HFF-Myc (cell line): ENCODE results near the gene INPP5E.
A peak's percentile ranks its signal among the peaks of the same experiment; 100 is the strongest.
"Not testable (repeated sequence)": the region's sequence is repeated elsewhere in the genome, so short reads cannot be mapped to it uniquely, and the experiment has no call there.

Source experiments
- DNase-seq: peaks from one replicate; pipeline ENCODE4 v3.0.0-alpha.2; 2011; ENCODE audit warnings: low read depth; ENCODE audit errors: extremely low read depth
- H3K4me3 ChIP-seq: replicated peaks from 2 replicates; pipeline ENCODE4 v1.5.1; 2011; ENCODE audit warnings: low read depth, mild to moderate bottlenecking, control low read depth, low read length
- TF ChIP-seq, protein P1 (sequence below): IDR thresholded peaks from 2 replicates; pipeline ENCODE4 v1.5.1; 2012; ENCODE audit warnings: mild to moderate bottlenecking, low read depth, low read length, control low read depth; ENCODE audit errors: missing control alignments

Gene INPP5E

DNA sequence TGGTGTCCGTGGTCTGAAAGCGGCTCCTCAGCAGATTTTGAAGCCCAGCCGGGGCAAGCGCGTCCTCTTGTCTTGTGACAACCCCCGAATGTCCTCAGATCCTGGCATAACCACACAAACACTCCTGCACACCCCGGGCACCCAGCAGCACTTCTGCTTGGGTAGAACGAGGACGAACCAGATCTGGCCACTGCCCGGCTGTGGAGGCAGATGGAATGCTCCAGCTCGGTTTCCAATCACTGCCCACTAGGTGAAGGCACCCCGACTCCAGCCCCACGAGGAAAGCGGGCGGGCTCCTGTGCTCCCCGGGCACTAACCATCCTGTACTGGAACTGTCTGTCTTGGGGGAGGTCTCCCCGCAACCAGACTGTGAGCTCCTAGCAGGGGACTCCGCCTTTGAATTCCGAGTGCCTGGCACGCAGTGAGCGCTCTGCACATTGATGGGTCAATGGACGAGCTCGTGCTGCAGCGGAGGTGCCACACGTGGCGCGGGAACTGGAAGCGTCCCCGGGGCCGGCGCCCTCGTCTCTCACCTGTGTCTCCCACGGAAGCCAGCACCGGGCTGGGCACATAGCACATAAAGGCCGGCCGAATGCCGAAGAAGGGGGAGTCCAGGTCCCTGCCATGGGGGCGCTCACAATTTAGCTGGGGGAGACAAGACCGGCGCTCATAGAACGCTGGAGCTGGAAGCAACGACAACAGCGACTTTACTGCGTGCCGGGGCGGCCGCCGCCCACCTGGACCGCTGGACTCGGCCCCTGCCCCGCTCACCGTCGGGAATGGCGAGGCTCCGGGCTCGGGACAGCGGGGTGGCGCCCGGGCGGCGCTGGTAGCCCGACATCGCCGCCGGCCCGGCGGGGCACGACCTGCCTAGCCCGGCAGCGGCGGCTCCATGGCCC is 29.8 kb downstream of the INPP5E start:
- peak overlapping the region; percentile 93 for H3K4me3 ChIP-seq
- TF ChIP-seq, protein P1, sequence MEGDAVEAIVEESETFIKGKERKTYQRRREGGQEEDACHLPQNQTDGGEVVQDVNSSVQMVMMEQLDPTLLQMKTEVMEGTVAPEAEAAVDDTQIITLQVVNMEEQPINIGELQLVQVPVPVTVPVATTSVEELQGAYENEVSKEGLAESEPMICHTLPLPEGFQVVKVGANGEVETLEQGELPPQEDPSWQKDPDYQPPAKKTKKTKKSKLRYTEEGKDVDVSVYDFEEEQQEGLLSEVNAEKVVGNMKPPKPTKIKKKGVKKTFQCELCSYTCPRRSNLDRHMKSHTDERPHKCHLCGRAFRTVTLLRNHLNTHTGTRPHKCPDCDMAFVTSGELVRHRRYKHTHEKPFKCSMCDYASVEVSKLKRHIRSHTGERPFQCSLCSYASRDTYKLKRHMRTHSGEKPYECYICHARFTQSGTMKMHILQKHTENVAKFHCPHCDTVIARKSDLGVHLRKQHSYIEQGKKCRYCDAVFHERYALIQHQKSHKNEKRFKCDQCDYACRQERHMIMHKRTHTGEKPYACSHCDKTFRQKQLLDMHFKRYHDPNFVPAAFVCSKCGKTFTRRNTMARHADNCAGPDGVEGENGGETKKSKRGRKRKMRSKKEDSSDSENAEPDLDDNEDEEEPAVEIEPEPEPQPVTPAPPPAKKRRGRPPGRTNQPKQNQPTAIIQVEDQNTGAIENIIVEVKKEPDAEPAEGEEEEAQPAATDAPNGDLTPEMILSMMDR: no peak
- no peak for DNase-seq

DNA sequence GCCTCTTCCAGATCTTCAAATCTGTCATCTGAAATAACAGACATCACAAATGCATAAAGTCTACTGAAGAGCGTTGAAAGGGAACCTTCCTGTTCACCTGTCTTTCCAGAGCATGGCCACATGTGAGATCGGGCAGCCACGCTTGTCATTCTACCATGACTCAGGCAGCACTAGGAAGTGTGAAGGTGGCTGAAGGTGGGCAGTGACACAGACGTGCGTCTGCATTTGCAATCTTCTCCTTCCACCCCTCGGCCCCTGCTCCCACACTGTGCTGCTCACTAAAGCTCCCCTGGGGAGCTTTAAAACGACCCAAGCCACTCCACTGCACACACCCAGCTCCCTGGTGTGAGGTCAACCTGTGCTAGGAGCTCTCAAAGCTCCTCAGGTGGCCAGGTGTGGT is 31.7 kb downstream of the INPP5E start:
- no peak overlapping the region for H3K4me3 ChIP-seq
- no peak for DNase-seq
- TF ChIP-seq, protein P1: no peak

DNA sequence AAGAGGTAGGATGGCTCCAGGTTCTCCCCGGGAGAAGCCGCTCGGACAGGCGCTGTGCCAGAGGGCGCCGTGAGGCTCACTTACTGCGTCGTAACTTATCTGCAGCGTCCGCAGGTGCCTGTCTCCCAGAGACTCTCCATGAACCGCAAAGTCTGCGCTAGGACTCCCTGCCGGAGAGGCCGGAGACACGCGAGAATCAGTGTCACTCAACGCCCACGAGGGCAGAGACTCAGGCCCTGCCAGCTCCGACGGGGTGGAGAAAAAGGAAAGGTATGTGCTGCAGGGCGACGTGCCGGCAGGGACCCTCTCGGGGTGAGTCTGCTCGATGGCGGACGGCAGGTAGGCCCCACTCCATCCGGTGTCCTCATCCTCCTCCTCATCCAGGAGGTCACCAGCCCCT is 32.6 kb downstream of the INPP5E start:
- not testable (repeated sequence) for H3K4me3 ChIP-seq, DNase-seq

- DNase-seq, H3K4me3 ChIP-seq: not testable (repeated sequence)
Observed at GRCh38 chr9:136405904-136406303, 33.7 kb downstream of the INPP5E start.

- no peak for DNase-seq
- TF ChIP-seq, protein P1: no peak
- H3K4me3 ChIP-seq: no peak overlapping the region
Observed at GRCh38 chr9:136405481-136405880, 34.2 kb downstream of the INPP5E start.

GRCh38 chr9:136404801-136405136 is 34.9 kb downstream of the INPP5E start:
- no peak overlapping the region for H3K4me3 ChIP-seq
- no peak for DNase-seq
- TF ChIP-seq, protein P1: no peak

- TF ChIP-seq, protein P1: no peak
- no peak overlapping the region for H3K4me3 ChIP-seq
- DNase-seq: no peak
Observed at GRCh38 chr9:136403915-136404800, 35.5 kb downstream of the INPP5E start.
